ENCODE measurements around the gene LCN10. TPM values are rescaled to one million over a fixed set of nuclear protein-coding genes. Genes with fewer than 3 reads are reported as not detected.
"Not testable (repeated sequence)": the region's sequence is repeated elsewhere in the genome, so short reads cannot be mapped to it uniquely, and the experiment has no call there.

Gene LCN10
- polyA plus RNA-seq, 3 donors = 0.93 to 2.3 (median 1.2) TPM

GRCh38 chr9:136707011-136707410 is 35.7 kb downstream of the LCN10 start:
- no peak for DNase-seq (ENCODE audit: low read depth in 3 of 3, low spot score in 2 of 3)

GRCh38 chr9:136705564-136705963 is 37.2 kb downstream of the LCN10 start:
- DNase-seq (ENCODE audit: low read depth in 3 of 3, low spot score in 2 of 3) = no peak

GRCh38 chr9:136704741-136705140 is 38.0 kb downstream of the LCN10 start:
- not testable (repeated sequence) for DNase-seq (ENCODE audit: low read depth in 3 of 3, low spot score in 2 of 3)

- DNase-seq (ENCODE audit: low read depth in 3 of 3, low spot score in 2 of 3) = no peak
These were observed 39.4 kb downstream of the LCN10 start for GRCh38 chr9:136703276-136703860.

- no peak for DNase-seq (ENCODE audit: low read depth in 3 of 3, low spot score in 2 of 3)
These were observed 41.1 kb downstream of the LCN10 start for GRCh38 chr9:136701668-136702053.

GRCh38 chr9:136700959-136701667 is 41.6 kb downstream of the LCN10 start:
- DNase-seq (ENCODE audit: low read depth in 3 of 3, low spot score in 2 of 3) = no peak

GRCh38 chr9:136700304-136700703 is 42.4 kb downstream of the LCN10 start:
- DNase-seq (ENCODE audit: low read depth in 3 of 3, low spot score in 2 of 3) = no peak

GRCh38 chr9:136698635-136699246 is 44.0 kb downstream of the LCN10 start:
- no peak for DNase-seq (ENCODE audit: low read depth in 3 of 3, low spot score in 2 of 3)

- DNase-seq (ENCODE audit: low read depth in 3 of 3, low spot score in 2 of 3) = no peak
These were observed 44.8 kb downstream of the LCN10 start for GRCh38 chr9:136697821-136698526.

GRCh38 chr9:136697146-136697820 is 45.5 kb downstream of the LCN10 start:
- no peak for DNase-seq (ENCODE audit: low read depth in 3 of 3, low spot score in 2 of 3)

- DNase-seq (ENCODE audit: low read depth in 3 of 3, low spot score in 2 of 3) = no peak
These were observed 46.2 kb downstream of the LCN10 start for GRCh38 chr9:136696502-136696901.

GRCh38 chr9:136695955-136696354 is 46.8 kb downstream of the LCN10 start:
- DNase-seq (ENCODE audit: low read depth in 3 of 3, low spot score in 2 of 3) = no peak

- no peak for DNase-seq (ENCODE audit: low read depth in 3 of 3, low spot score in 2 of 3)
These were observed 47.3 kb downstream of the LCN10 start for GRCh38 chr9:136695435-136695895.

- no peak for DNase-seq (ENCODE audit: low read depth in 3 of 3, low spot score in 2 of 3)
These were observed 47.9 kb downstream of the LCN10 start for GRCh38 chr9:136694872-136695247.

- no peak for DNase-seq (ENCODE audit: low read depth in 3 of 3, low spot score in 2 of 3)
These were observed 48.4 kb downstream of the LCN10 start for GRCh38 chr9:136694163-136694871.

GRCh38 chr9:136693490-136694162 is 49.1 kb downstream of the LCN10 start:
- DNase-seq (ENCODE audit: low read depth in 3 of 3, low spot score in 2 of 3) = no peak

GRCh38 chr9:136693135-136693489 is 49.6 kb downstream of the LCN10 start:
- no peak for DNase-seq (ENCODE audit: low read depth in 3 of 3, low spot score in 2 of 3)

GRCh38 chr9:136692185-136693134 is 50.3 kb downstream of the LCN10 start:
- DNase-seq (ENCODE audit: low read depth in 3 of 3, low spot score in 2 of 3) = no peak

Measured in right renal cortex interstitium (tissue), 3 donors.